HFF-Myc (cell line): Measurements from ENCODE around the gene LAMTOR3.
A peak's percentile ranks its signal among the peaks of the same experiment; 100 is the strongest.

Experiments used
- DNase-seq: peaks from one replicate; pipeline ENCODE4 v3.0.0-alpha.2; 2011; ENCODE audit warnings: low read depth; ENCODE audit errors: extremely low read depth
- H3K4me3 ChIP-seq: replicated peaks from 2 replicates; pipeline ENCODE4 v1.5.1; 2011; ENCODE audit warnings: low read depth, mild to moderate bottlenecking, control low read depth, low read length
- TF ChIP-seq, protein P1 (sequence below): IDR thresholded peaks from 2 replicates; pipeline ENCODE4 v1.5.1; 2012; ENCODE audit warnings: mild to moderate bottlenecking, low read depth, low read length, control low read depth; ENCODE audit errors: missing control alignments

The LAMTOR3 gene

DNA sequence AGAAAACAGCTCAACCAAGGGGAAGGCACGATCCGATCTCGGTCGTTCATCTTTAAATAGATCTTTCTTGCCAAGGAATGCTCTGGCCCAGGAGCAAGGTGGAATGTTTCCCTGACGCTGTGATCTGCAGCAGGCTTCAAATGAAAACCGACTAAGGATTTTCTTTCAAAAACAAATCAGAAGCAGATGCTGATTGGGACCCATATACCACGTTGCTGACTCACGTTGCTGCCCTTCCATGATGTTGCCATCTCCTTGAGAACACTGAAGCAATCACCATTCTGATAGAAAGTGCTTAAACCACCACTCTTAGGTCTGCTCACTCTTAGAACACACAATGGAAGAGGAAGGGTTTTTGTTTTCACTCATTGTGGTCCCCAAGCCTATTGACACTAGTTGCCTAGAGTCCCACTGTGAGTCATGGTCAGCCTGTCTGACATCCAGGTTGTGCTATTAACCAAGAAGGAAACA is 26.1 kb downstream of the LAMTOR3 start:
- TF ChIP-seq, protein P1, sequence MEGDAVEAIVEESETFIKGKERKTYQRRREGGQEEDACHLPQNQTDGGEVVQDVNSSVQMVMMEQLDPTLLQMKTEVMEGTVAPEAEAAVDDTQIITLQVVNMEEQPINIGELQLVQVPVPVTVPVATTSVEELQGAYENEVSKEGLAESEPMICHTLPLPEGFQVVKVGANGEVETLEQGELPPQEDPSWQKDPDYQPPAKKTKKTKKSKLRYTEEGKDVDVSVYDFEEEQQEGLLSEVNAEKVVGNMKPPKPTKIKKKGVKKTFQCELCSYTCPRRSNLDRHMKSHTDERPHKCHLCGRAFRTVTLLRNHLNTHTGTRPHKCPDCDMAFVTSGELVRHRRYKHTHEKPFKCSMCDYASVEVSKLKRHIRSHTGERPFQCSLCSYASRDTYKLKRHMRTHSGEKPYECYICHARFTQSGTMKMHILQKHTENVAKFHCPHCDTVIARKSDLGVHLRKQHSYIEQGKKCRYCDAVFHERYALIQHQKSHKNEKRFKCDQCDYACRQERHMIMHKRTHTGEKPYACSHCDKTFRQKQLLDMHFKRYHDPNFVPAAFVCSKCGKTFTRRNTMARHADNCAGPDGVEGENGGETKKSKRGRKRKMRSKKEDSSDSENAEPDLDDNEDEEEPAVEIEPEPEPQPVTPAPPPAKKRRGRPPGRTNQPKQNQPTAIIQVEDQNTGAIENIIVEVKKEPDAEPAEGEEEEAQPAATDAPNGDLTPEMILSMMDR, result no peak
- no peak overlapping the region for H3K4me3 ChIP-seq
- DNase-seq, result peak; percentile 57

DNA sequence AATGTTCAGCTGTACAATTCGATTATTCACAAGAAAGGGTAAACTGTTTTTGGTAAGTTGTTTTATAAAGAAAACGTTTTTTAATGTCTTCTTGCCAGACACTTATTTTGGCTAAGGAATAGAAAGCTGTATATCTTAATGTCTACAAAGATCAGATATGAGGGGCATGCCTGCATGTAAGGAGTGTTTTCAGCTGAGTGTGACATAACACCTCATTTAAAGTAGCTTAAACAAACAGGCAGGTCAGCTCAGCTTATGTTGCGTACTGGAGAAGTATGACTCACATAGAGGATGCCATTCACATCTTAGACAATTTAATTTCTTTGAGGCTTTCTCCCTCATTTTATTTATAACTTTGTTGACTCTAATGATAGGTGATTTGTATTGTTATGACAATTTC is 30.4 kb downstream of the LAMTOR3 start:
- TF ChIP-seq, protein P1, result no peak
- no peak overlapping the region for H3K4me3 ChIP-seq
- DNase-seq, result peak; percentile 10

DNA sequence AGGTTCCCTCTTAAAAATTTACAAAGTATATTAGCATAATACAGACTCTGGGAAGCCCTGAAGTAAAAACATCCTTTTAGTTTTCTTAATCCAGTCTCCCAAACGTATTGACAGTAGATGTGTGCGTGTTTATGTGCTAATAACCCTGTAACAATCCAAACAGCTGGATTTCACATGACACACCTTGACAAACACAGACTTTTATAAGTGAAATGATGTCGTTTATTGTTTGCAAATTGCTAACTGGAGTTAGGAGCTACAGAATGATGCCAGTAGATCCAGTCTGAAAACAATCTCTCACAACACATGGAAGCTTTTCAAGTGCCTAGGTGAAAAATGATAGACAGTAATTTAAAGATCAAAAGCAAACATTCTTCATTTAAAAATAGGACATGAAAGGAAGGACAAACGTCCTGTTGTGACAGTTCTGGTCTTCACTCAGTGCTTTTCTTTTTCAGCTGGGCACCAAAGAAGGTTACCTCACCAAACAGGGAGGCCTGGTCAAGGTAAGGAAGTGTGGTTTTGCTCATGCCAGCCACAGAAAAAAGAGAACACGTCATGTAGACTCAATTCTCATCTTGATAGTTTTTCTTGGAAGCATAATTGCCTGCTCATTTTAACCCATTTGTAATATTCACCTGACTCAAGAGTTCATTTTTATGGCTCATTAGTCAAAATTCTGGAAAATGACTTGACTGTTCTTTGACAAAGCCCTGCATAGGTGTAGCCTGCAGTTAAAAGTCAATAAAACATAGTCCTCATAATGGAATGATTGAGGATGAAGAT is 32.9 kb downstream of the LAMTOR3 start:
- DNase-seq, result no peak
- TF ChIP-seq, protein P1, result no peak
- H3K4me3 ChIP-seq, result no peak overlapping the region

DNA sequence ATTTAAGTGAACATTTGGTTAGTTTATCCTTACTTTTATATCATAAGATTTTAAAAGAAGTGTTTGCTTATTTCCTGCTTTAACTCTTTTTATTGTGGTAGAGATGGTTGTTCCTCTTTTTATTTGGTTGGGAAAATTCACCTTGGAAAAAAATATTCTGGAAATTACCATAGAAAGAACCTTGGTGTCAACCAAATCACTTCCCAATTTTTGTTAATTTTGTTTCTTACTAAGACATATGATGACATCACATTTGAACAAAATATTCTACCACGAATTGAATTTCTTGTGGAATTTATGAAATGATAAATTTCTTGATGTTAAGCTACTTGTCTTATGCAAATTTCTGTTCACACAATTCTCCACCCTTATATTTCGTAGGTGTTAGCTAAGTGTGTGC is 33.7 kb downstream of the LAMTOR3 start:
- no peak overlapping the region for H3K4me3 ChIP-seq
- DNase-seq, result no peak
- TF ChIP-seq, protein P1, result no peak

DNA sequence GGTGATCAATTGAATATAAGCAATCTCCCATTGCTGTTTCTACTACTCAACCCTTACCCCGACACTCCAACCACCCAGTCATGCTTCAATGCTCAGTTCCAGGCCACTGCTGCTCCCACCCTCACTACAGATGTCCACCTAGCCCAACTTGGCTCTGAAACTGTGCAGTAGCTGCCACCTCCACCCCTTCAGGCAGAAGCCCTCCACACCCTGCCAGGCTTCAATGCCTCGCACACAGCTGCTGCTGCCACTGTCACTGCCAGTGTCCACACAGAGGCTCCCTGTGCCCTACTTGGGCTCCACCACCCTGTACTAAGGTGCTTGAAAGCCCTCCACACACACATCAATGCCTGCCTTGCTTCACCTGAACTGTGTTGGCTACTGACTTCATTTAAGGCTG is 34.6 kb downstream of the LAMTOR3 start:
- no peak for DNase-seq
- TF ChIP-seq, protein P1, result no peak
- no peak overlapping the region for H3K4me3 ChIP-seq

DNA sequence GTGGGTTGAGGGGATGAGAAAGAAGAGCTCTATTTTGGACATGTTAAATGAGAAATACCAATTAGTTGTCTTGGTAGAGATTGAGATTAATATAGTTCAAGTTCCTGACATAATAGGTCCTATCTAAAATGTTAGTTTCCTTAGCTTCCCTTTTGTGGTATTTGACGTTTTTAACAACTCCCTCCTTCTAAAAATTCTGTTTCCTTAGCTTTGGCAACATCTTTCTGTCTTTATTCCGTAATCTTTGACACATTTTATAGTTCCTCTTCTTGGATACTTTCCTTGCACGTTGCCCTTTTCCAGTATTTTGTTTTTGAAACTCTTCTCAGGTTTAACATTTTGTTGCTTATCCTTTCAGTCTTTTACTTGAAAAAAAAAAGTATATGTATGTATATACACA is 36.9 kb downstream of the LAMTOR3 start:
- TF ChIP-seq, protein P1, result no peak
- H3K4me3 ChIP-seq, result no peak overlapping the region
- no peak for DNase-seq
